Transverse colon (tissue), 4 donors: ENCODE results near the gene PTPN18.

Experiments used
- CTCF ChIP-seq, 5 experiments: fragments of 200-600 bp in 3 of 5; fragments of 450-650 bp in 2 of 5; sonication (generic) in 3 of 5; IDR thresholded peaks; 1 replicate in 2 of 5; 2 replicates in 3 of 5; pipeline ENCODE4 v1.5.1; 2016 to 2017; ENCODE audit warnings: antibody characterized with exemption in 5 of 5, inconsistent platforms in 3 of 5, mild to moderate bottlenecking in 2 of 5, moderate library complexity in 1 of 5
- POLR2AphosphoS5 ChIP-seq, 3 donors: sonication (generic); formaldehyde crosslinking; IDR thresholded peaks; one replicate each; pipeline ENCODE4 v1.6.1; 2016; ENCODE audit warnings: antibody characterized with exemption in 3 of 3

GRCh38 chr2:130389783-130390182, 33.9 kb downstream of the PTPN18 start:
- no peak for TF ChIP-seq CTCF (IDR thresholded peaks at IDR 0.05)
- no peak for TF ChIP-seq POLR2AphosphoS5 (IDR thresholded peaks at IDR 0.05)
